Aorta (tissue), 5 donors: ENCODE data around the gene P2RX1. TPM values are rescaled to one million over a fixed set of nuclear protein-coding genes. Genes with fewer than 3 reads are reported as not detected.

ENCODE experiments used
- ATAC-seq: fragments of 200-7000 bp; cut with Tn5 transposase; one replicate; pipeline ENCODE4 v1.9.1; 2022; ENCODE audit warnings: moderate library complexity; ENCODE audit not compliant: low FRiP score
- DNase-seq, 2 donors: peaks; one replicate each; pipeline ENCODE4 v3.0.0-alpha.2; 2020
- H3K27ac ChIP-seq, 2 donors: one replicate each; pipeline ENCODE4 v1.5.1; 2013; ENCODE audit warnings: low read length in 2 of 2, mild to moderate bottlenecking in 2 of 2, moderate library complexity in 2 of 2, control low read depth in 1 of 2, inconsistent platforms in 1 of 2, low read depth in 1 of 2
- H3K27me3 ChIP-seq, 2 donors: one replicate each; pipeline ENCODE4 v1.6.1; 2013; ENCODE audit warnings: control low read depth in 1 of 2, low read length in 1 of 2, mild to moderate bottlenecking in 1 of 2, moderate library complexity in 1 of 2; ENCODE audit not compliant: insufficient read depth in 2 of 2, control insufficient read depth in 1 of 2
- H3K36me3 ChIP-seq, 2 donors: one replicate each; pipeline ENCODE4 v1.6.1; 2013; ENCODE audit warnings: control low read depth in 1 of 2, low read length in 1 of 2, mild to moderate bottlenecking in 1 of 2; ENCODE audit not compliant: insufficient read depth in 2 of 2, control insufficient read depth in 1 of 2
- H3K4me1 ChIP-seq, 2 donors: one replicate each; pipeline ENCODE4 v1.6.1; 2013; ENCODE audit warnings: low read length in 2 of 2, control low read depth in 1 of 2, mild to moderate bottlenecking in 1 of 2, moderate library complexity in 1 of 2; ENCODE audit not compliant: insufficient read depth in 2 of 2, control insufficient read depth in 1 of 2
- H3K4me3 ChIP-seq, 2 donors: one replicate each; pipeline ENCODE4 v1.5.1; 2013; ENCODE audit warnings: low read length in 2 of 2, control low read depth in 1 of 2, mild to moderate bottlenecking in 1 of 2
- H3K9me3 ChIP-seq: one replicate; pipeline ENCODE4 v1.6.1; 2013; ENCODE audit warnings: mild to moderate bottlenecking, low read length; ENCODE audit not compliant: control insufficient read depth
- WGBS, 2 donors: extraction: QIAGEN DNeasy Blood & Tissue Kit; methylation state at CpG; one replicate each; pipeline ENCODE4 v1.1.7; 2013; 5-methylcytosine and 5-hydroxymethylcytosine counted together
- intact Hi-C, 2 donors: fragments of 100-400 bp; cut with DNase I; formaldehyde crosslinking; loops; one replicate each; pipeline versions ENCODE4 v1.14.2 to v1.15.0; 2022
- polyA plus RNA-seq, 2 donors: library from polyadenylated mRNA; stranded (reverse); fragments of 200-250 nt; gene quantifications; one replicate each; pipeline ENCODE4 v1.2.3, GENCODE V29; 2013
- total RNA-seq, 2 donors: library from RNA; stranded (reverse); fragmentation: NEBNext Ultra II Directional; extraction: Animal tissue kit (Norgen Biotek cat#: 25700); gene quantifications; one replicate each; pipeline ENCODE4 v1.2.1, GENCODE V29; 2021
- donor health status: healthy with polysubstance abuse.
- donor health status: Bipolar disorder and iron deficiency.
- donor health status: DM: no; HTN: no; CAD: no.
- donor health status: DM: no; HTN: no; CAD: no.
- donor health status: DM: yes; HTN: yes; CAD: no.

P2RX1 gene
- total and polyA plus RNA-seq, 4 donors, result 0.50 to 4.7 (median 2.6) TPM

DNA sequence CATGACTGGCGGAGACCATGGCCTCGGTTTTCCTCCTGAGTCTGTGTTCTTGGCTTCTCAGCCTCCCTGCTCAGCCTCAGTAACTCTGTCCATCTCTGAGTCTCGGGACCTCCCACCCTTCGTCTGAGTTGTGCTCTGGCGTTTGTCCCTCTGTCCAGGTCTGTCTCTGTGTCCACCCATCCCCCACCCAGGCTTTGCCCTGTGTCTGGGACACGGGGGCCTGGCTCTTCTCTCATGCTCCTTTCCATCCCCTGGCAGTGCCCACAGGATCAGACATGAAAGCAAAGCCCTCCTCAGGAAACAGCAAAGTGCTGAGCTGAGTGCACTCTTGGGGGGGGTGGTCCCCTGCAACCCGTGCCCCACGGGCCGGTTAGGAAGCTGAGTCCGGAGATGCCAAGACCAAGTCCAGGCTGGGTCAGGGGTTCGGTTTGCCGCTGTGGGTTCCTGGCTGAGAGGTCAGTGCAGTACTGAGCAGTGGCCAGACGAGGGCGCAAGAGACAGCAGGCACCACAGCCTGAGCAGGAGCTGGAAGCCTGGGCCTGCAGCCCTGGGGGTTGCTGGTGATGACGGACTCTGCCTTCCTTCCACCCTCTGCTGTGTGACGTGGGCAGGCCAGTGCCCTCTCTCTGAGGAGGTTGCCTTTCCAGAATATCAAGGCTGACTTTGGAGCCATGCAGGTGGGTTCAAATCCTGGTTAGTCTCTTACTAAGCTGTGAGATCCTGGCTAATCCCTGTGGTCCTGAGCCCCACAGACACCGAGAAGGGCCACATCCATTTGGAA is 2.5 kb downstream of the P2RX1 start:
- DNase-seq (peak; percentile 90 to 95), ATAC-seq (peak; percentile 88)
- H3K36me3 ChIP-seq, result no peaks in the 10 kb centered on the region
- no peak overlapping the region for H3K27ac ChIP-seq
- 28 to 31% methylated on average over 17 of the region's 17 CpGs for WGBS, 2 donors
- no peaks in the 10 kb centered on the region for H3K27me3 ChIP-seq
- H3K4me3 ChIP-seq, result no peak overlapping the region
- intact Hi-C loops, result loop anchor here (2.0 to 5.0 kb wide), 4 partner anchors 89 to 161 kb away; no protein-coding TSS in a partner anchor
- H3K9me3 ChIP-seq, result no peaks in the 10 kb centered on the region
- H3K4me1 ChIP-seq, result no peaks in the 10 kb centered on the region

GRCh38 chr17:3912827-3913226 is 3.4 kb downstream of the P2RX1 start:
- intact Hi-C loops, result loop anchor here (2.0 to 5.0 kb wide), 2 partner anchors 92 to 159 kb away; no protein-coding TSS in a partner anchor
- H3K4me1 ChIP-seq, result no peaks in the 10 kb centered on the region

DNA sequence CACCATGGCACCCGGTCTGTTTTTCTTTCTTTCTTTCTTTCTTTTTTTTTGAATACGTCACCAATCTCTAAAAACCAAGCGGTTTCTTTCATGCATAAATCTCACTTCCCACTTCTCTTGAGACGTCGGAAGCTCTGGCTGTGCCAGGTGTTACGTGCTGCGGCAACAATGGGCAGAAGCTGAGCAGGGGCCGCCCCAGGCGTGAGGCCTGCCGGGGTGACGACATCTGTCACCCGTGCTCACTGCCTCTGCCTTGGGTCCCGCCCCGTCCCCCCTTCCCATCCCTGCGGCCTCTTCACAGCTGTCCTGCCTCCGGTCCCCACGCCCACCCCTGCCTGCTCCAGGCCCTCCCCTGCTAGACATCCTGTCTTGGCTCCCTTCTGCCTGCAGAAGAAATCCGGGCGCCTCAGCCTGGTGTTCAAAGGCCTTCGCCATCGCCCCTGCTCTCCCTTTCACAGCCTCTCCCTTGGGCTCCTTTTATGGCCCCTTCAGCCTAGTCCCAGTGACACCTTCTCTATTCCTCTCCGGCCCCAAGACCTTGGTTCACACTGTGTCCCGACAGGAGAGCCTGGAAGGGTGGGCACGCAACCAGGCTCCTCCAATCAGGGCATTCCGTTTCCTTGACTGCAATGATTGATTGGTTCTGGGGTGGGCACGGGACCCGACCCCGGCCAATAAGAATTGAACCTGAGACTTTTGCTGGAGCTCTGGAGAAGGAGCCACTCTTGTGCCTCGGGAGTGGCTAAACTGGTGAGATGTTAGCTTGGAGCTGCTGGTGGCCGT is 4.8 kb downstream of the P2RX1 start:
- ATAC-seq, result no peak
- 87 to 88% methylated on average over 30 of the region's 30 CpGs for WGBS, 2 donors
- intact Hi-C loops, result loop anchor here (2.0 to 5.0 kb wide), 2 partner anchors 93 to 161 kb away; no protein-coding TSS in a partner anchor
- DNase-seq, result peak in 1 of 2 donors; percentile 71
- Histone ChIP-seq H3K4me3 (no peak overlapping the region), H3K36me3 (no peaks in the 10 kb centered on the region), H3K9me3 (no peaks in the 10 kb centered on the region), H3K27me3 (no peaks in the 10 kb centered on the region), H3K27ac (no peak overlapping the region), H3K4me1 (no peaks in the 10 kb centered on the region)

More at GRCh38 chr17:3912827-3913226, 3.4 kb downstream of the P2RX1 start:
- DNase-seq, result no peak
- Histone ChIP-seq H3K36me3 (no peaks in the 10 kb centered on the region), H3K9me3 (no peaks in the 10 kb centered on the region), H3K4me3 (no peak overlapping the region), H3K27ac (no peak overlapping the region), H3K27me3 (no peaks in the 10 kb centered on the region)
- 96% methylated on average over 2 of the region's 2 CpGs for WGBS, 2 donors
- ATAC-seq, result no peak

- WGBS, 2 donors, result 90 to 93% methylated on average over 11 of the region's 11 CpGs
- no peaks in the 10 kb centered on the region for H3K9me3 ChIP-seq
- no peaks in the 10 kb centered on the region for H3K4me1 ChIP-seq
- no peaks in the 10 kb centered on the region for H3K27me3 ChIP-seq
- ATAC-seq (no peak), DNase-seq (no peak)
- H3K36me3 ChIP-seq, result no peaks in the 10 kb centered on the region
- intact Hi-C loops, result loop anchor here in 1 of 2 donors (5.0 kb wide), 1 partner anchor 162 kb away; no protein-coding TSS in a partner anchor
- no peak overlapping the region for H3K27ac ChIP-seq
- no peak overlapping the region for H3K4me3 ChIP-seq
Observed at GRCh38 chr17:3910420-3911270, 5.6 kb downstream of the P2RX1 start.

GRCh38 chr17:3909257-3909656 is 7.0 kb downstream of the P2RX1 start:
- intact Hi-C loops, result no loop called here
- DNase-seq (no peak), ATAC-seq (no peak)
- Histone ChIP-seq H3K4me1 (no peaks in the 10 kb centered on the region), H3K27me3 (no peaks in the 10 kb centered on the region), H3K36me3 (no peaks in the 10 kb centered on the region), H3K4me3 (no peak overlapping the region), H3K9me3 (no peaks in the 10 kb centered on the region), H3K27ac (no peak overlapping the region)
- 87 to 94% methylated on average over 12 of the region's 12 CpGs for WGBS, 2 donors

- DNase-seq (no peak), ATAC-seq (no peak)
- Histone ChIP-seq H3K4me3 (no peak overlapping the region), H3K27me3 (no peaks in the 10 kb centered on the region), H3K27ac (no peak overlapping the region), H3K9me3 (no peaks in the 10 kb centered on the region), H3K4me1 (no peaks in the 10 kb centered on the region), H3K36me3 (no peaks in the 10 kb centered on the region)
- WGBS, 2 donors, result 85 to 86% methylated on average over 11 of the region's 11 CpGs
- intact Hi-C loops, result no loop called here
Observed at GRCh38 chr17:3907483-3908216, 8.6 kb downstream of the P2RX1 start.

GRCh38 chr17:3906881-3907280 is 9.4 kb downstream of the P2RX1 start:
- Histone ChIP-seq H3K4me3 (no peak overlapping the region), H3K4me1 (no peaks in the 10 kb centered on the region), H3K27ac (no peak overlapping the region), H3K27me3 (no peaks in the 10 kb centered on the region), H3K9me3 (no peaks in the 10 kb centered on the region), H3K36me3 (no peaks in the 10 kb centered on the region)
- WGBS, 2 donors, result 94 to 97% methylated on average over 4 of the region's 4 CpGs
- intact Hi-C loops, result no loop called here
- DNase-seq (no peak), ATAC-seq (no peak)
